ENCODE data around the gene PPID. TPM values are rescaled to one million over a fixed set of nuclear protein-coding genes. Genes with fewer than 3 reads are reported as not detected.
"Not testable (repeated sequence)": the region's sequence is repeated elsewhere in the genome, so short reads cannot be mapped to it uniquely, and the experiment has no call there.

Gene PPID
- total RNA-seq, 4 donors from 2014 or later: 8.1 to 18.9 (median 12.6) TPM

GRCh38 chr4:158754385-158755180 is 31.4 kb upstream of the PPID start:
- no peak for TF ChIP-seq POLR2A (IDR thresholded peaks at IDR 0.05)
- TF ChIP-seq, protein P1, sequence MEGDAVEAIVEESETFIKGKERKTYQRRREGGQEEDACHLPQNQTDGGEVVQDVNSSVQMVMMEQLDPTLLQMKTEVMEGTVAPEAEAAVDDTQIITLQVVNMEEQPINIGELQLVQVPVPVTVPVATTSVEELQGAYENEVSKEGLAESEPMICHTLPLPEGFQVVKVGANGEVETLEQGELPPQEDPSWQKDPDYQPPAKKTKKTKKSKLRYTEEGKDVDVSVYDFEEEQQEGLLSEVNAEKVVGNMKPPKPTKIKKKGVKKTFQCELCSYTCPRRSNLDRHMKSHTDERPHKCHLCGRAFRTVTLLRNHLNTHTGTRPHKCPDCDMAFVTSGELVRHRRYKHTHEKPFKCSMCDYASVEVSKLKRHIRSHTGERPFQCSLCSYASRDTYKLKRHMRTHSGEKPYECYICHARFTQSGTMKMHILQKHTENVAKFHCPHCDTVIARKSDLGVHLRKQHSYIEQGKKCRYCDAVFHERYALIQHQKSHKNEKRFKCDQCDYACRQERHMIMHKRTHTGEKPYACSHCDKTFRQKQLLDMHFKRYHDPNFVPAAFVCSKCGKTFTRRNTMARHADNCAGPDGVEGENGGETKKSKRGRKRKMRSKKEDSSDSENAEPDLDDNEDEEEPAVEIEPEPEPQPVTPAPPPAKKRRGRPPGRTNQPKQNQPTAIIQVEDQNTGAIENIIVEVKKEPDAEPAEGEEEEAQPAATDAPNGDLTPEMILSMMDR (IDR thresholded peaks at IDR 0.05): no peak
- TF ChIP-seq POLR2AphosphoS5 (IDR thresholded peaks at IDR 0.05): no peak
- no peak for TF ChIP-seq EP300 (IDR thresholded peaks at IDR 0.05)
- WGBS: 90% methylated on average over 5 of the region's 5 CpGs
- H3K27ac ChIP-seq: no peak overlapping the region
- H3K36me3 ChIP-seq: no peaks in the 10 kb centered on the region
- no peaks in the 10 kb centered on the region for H3K9me3 ChIP-seq
- H3K27me3 ChIP-seq: no peaks in the 10 kb centered on the region
- H3K4me1 ChIP-seq: no peaks in the 10 kb centered on the region
- H3K4me3 ChIP-seq: no peak overlapping the region
- DNase-seq (ENCODE audit: low spot score in 2 of 2): no peak

DNA sequence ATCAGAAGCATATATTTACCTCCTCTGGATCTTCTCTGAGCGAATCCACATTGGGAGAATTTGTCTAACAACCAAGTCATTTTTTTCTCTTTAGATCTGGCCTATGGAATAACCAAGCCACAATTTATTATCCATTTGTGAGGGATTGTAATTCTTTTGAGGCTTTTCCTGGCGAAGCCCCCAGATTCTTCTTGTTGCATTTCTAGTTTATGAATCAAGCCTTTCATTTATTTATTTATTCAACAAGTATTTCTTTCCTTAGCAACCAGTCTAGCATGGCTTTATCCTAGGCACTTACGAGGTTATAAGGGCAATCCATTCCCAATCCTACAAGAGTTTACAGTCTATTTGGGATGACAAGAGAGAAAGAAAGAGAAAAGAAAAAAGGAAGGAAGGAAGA is 27.2 kb upstream of the PPID start:
- Histone ChIP-seq H3K27me3 (no peaks in the 10 kb centered on the region), H3K4me1 (no peaks in the 10 kb centered on the region), H3K9me3 (no peaks in the 10 kb centered on the region), H3K4me3 (no peak overlapping the region), H3K36me3 (no peaks in the 10 kb centered on the region), H3K27ac (no peak overlapping the region)
- WGBS: 71% methylated on average over 3 of the region's 3 CpGs
- no peak for TF ChIP-seq EP300 (IDR thresholded peaks at IDR 0.05)
- no peak for TF ChIP-seq POLR2A (IDR thresholded peaks at IDR 0.05)
- TF ChIP-seq, protein P1 (IDR thresholded peaks at IDR 0.05): no peak
- TF ChIP-seq POLR2AphosphoS5 (IDR thresholded peaks at IDR 0.05): no peak
- no peak for DNase-seq (ENCODE audit: low spot score in 2 of 2)

DNA sequence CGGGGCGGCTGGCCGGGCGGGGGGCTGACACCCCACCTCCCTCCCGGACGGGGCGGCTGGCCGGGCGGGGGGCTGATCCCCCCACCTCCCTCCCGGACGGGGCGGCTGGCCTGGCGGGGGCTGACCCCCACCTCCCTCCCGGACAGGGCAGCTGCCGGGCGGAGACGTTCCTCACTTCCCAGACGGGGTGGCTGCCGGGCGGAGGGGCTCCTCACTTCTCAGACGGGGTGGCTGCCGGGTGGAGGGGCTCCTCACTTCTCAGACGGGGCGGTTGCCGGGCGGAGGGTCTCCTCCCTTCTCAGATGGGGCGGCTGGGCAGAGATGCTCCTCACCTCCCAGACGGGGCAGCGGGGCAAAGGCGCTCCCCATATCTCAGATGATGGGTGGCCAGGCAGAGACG is 23.3 kb upstream of the PPID start:
- WGBS: no CpG with 5 or more reads among the region's 31 CpGs
- not testable (repeated sequence) for H3K4me3 ChIP-seq; DNase-seq (ENCODE audit: low spot score in 2 of 2); H3K4me1 ChIP-seq; H3K27ac ChIP-seq; H3K27me3 ChIP-seq; H3K9me3 ChIP-seq; H3K36me3 ChIP-seq

DNA sequence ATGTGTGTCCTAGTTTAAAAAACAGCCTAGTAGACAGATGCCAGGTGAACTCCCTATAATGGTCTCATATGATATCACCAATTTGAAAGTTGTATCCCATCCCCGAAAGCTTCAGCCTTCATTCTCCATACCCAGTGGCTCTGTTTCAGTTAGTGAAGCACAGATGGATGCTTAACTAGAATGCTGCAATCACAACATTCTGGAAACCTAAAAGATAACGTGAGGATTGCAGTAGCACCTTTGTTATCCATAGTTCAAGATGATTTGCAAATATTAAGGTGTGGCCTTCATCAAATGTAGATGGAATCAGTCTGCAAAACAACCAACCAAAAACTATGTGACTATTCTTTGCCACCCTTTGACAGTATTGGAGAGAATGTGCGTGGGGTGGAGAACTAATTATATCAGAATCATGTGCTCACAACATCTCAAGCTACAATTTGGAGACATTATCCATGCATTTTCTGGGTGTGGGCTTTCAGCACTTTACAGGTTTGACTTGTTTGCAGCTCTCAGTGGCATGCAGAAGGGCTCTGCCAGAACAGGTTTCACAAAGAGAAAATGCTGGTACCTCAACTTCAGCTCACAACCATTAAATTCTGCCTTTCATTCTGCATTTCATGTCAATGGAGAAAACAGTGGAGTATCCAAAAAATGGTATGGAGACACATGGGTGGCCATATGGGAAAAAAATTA is 18.3 kb upstream of the PPID start:
- Histone ChIP-seq H3K9me3 (no peaks in the 10 kb centered on the region), H3K27ac (no peak overlapping the region), H3K4me3 (no peak overlapping the region), H3K27me3 (no peaks in the 10 kb centered on the region), H3K4me1 (no peaks in the 10 kb centered on the region), H3K36me3 (no peaks in the 10 kb centered on the region)
- TF ChIP-seq, protein P1 (IDR thresholded peaks at IDR 0.05): no peak
- TF ChIP-seq POLR2AphosphoS5 (IDR thresholded peaks at IDR 0.05) (no peak), POLR2A (IDR thresholded peaks at IDR 0.05) (no peak), EP300 (IDR thresholded peaks at IDR 0.05) (no peak)
- DNase-seq (ENCODE audit: low spot score in 2 of 2): no peak
- WGBS: 56% methylated on average over 3 of the region's 3 CpGs

DNA sequence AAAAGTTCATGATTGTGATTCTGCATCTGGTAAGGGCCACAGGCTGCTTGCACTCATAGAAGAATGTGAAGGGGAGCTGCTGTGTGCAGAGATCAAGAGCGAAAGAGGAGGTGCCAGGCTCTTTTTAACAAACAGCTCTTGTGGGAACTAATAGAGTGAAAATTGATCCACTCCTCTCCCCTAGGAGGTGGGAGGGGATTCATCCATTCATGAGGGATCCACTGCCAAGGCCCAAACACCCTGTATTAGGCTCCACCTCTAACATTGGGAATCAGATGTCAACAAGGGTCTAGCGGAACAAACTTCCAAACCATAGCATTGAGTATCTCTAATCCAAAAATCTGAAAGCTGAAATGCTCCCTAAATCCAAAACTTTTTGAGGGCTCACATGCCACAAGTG is 16.4 kb upstream of the PPID start:
- 87% methylated on average over 2 of the region's 2 CpGs for WGBS
- Histone ChIP-seq H3K27ac (no peak overlapping the region), H3K27me3 (no peaks in the 10 kb centered on the region), H3K4me1 (no peaks in the 10 kb centered on the region), H3K4me3 (no peak overlapping the region), H3K36me3 (no peaks in the 10 kb centered on the region), H3K9me3 (no peaks in the 10 kb centered on the region)
- TF ChIP-seq, protein P1 (IDR thresholded peaks at IDR 0.05): no peak
- TF ChIP-seq EP300 (IDR thresholded peaks at IDR 0.05) (no peak), POLR2AphosphoS5 (IDR thresholded peaks at IDR 0.05) (no peak), POLR2A (IDR thresholded peaks at IDR 0.05) (no peak)
- DNase-seq (ENCODE audit: low spot score in 2 of 2): no peak
